MG63 (cell line): Measurements from ENCODE around the gene CCNK. TPM values are rescaled to one million over a fixed set of nuclear protein-coding genes. Genes with fewer than 3 reads are reported as not detected.

Source experiments
- DNase-seq: peaks from one replicate; pipeline ENCODE4 v3.0.0-alpha.2; 2020
- H3K27me3 ChIP-seq: fragments of 250-450 bp; sonication (Bioruptor Pico); 2 replicates; pipeline ENCODE4 v1.5.1; 2020; ENCODE audit warnings: mild to moderate bottlenecking, moderate library complexity
- H3K36me3 ChIP-seq: fragments of 250-450 bp; sonication (Bioruptor Pico); 2 replicates; pipeline ENCODE4 v1.5.1; 2020; ENCODE audit warnings: mild to moderate bottlenecking, moderate library complexity
- H3K4me3 ChIP-seq: fragments of 250-450 bp; sonication (Bioruptor Pico); 2 replicates; pipeline ENCODE4 v1.5.1; 2020; ENCODE audit warnings: mild to moderate bottlenecking, moderate library complexity
- H3K9me3 ChIP-seq: fragments of 250-450 bp; sonication (Bioruptor Pico); 2 replicates; pipeline ENCODE4 v1.5.1; 2020; ENCODE audit warnings: mild to moderate bottlenecking, moderate library complexity
- total RNA-seq: library from RNA; depleted of rRNA; stranded (reverse); fragments of >200 nt; shearing (Covaris generic); gene quantifications from 2 replicates; pipeline ENCODE4 v1.2.3, GENCODE V29; 2014; ENCODE audit warnings: low replicate concordance; rRNA removed

The CCNK gene
- total RNA-seq: 2.9 and 7.9 TPM in 2 replicates

- Histone ChIP-seq H3K27me3 (no peaks in the 10 kb centered on the region), H3K9me3 (no peaks in the 10 kb centered on the region), H3K4me3 (peak within 1 kb of the TSS; percentile 87), H3K36me3 (no peaks in the 10 kb centered on the region)
- peak; percentile 99 for DNase-seq
Measured at GRCh38 chr14:99480917-99481744, at the start of gene CCNK. CCNK (plus strand) TSS chr14:99481409; CDS start chr14:99492678, 11,269 bp downstream.

GRCh38 chr14:99431986-99432385 is 49.2 kb upstream of the CCNK start:
- no peak overlapping the region for H3K4me3 ChIP-seq
- no peaks in the 10 kb centered on the region for H3K9me3 ChIP-seq
- H3K36me3 ChIP-seq: no peaks in the 10 kb centered on the region; the same call in 1 of the 2 replicates
- H3K27me3 ChIP-seq: no peaks in the 10 kb centered on the region
- no peak for DNase-seq

DNA sequence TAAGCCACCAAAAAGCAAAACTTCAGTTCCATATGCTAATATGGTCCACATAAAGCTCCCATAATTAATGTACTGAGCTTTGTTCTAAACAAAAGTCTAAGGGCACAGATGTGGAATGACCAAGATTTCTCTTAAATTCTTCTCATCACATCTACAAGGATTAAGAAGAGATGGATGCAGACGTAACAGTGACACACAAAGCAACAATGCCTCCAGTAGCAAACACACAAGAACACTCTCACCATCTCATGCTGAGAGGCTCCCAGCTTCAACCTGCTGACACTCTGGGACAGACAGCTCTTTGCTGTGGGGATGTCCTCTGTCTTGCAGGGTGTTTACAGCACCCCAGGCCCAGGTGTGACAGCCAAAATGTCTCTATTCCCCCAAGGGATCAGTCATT is 48.7 kb upstream of the CCNK start:
- H3K36me3 ChIP-seq: no peaks in the 10 kb centered on the region; the same call in 1 of the 2 replicates
- DNase-seq: no peak
- no peaks in the 10 kb centered on the region for H3K27me3 ChIP-seq
- no peaks in the 10 kb centered on the region for H3K9me3 ChIP-seq
- no peak overlapping the region for H3K4me3 ChIP-seq

- Histone ChIP-seq H3K4me3 (no peak overlapping the region), H3K9me3 (no peaks in the 10 kb centered on the region), H3K36me3 (no peaks in the 10 kb centered on the region), H3K27me3 (no peaks in the 10 kb centered on the region)
- no peak for DNase-seq
Measured at GRCh38 chr14:99435327-99435726, 45.9 kb upstream of the CCNK start.

DNA sequence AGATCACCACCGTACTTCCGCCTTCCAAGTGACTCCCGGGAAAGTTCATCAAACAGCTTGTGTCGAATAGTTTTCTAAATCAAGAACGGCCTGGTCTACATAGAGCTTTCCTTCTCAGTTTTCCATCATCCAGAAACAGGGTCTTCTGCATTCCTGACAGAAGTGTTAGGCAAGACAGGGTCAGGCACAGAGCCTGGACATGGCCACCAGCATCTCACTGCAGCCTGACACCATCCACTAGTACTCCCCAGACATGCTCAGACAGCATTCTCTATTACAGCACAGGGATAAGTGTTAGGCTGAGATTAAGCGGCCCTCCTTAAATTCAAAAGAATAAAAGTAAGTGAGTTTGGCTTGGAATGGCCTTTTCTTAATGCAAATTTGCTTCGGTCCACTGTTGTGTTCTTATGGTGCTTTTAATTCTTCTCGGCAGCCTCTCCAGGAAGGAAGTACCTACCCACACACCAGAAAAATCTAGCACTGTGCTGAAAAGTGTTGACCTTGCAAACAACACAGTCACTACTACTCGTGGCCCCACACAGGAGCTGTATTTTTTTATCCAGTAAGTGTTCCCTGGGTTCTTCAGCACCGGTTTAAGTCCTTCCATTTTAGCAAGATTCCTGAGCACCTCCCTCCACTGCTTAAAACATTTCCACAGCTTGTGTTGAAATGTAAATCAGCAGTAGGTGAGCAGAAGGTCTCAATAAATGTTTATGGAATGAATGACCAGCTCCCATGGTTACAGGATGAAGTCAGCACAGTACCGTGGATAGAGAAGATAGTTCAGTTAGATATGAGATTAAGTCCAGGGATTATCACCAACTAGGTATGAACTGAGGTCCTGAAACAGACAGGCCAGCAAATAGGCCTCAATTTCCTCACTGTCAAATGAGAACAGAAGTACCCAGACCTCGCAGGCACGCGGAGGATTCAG is 44.7 kb upstream of the CCNK start:
- H3K36me3 ChIP-seq: no peaks in the 10 kb centered on the region
- no peaks in the 10 kb centered on the region for H3K9me3 ChIP-seq
- H3K27me3 ChIP-seq: no peaks in the 10 kb centered on the region
- DNase-seq: no peak
- H3K4me3 ChIP-seq: no peak overlapping the region

DNA sequence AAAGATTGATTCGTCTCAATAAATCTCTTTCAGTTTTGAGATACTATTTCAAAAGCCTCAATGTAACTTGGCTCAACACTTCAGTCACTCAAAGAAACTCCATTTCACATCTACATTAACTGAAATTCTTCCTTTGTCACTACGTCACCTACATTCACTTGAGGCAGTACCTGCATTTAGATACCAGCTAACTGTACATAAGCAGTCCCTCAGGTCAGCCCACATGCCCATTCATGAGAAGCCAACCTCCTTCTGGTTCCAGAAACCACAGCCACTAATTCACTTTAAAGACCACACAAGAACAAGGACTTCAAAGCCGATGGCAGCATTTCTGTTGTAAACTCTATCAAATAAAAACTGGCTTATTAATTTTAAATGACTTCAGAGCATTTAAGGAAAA is 43.5 kb upstream of the CCNK start:
- Histone ChIP-seq H3K9me3 (no peaks in the 10 kb centered on the region), H3K27me3 (no peaks in the 10 kb centered on the region), H3K4me3 (no peak overlapping the region), H3K36me3 (no peaks in the 10 kb centered on the region)
- no peak for DNase-seq

- H3K27me3 ChIP-seq: no peaks in the 10 kb centered on the region
- H3K4me3 ChIP-seq: no peak overlapping the region
- H3K36me3 ChIP-seq: no peaks in the 10 kb centered on the region
- no peaks in the 10 kb centered on the region for H3K9me3 ChIP-seq
- DNase-seq: no peak
Measured at GRCh38 chr14:99440278-99440677, 40.9 kb upstream of the CCNK start.

- Histone ChIP-seq H3K9me3 (no peaks in the 10 kb centered on the region), H3K27me3 (no peaks in the 10 kb centered on the region), H3K4me3 (no peak overlapping the region), H3K36me3 (no peaks in the 10 kb centered on the region)
- DNase-seq: no peak
Measured at GRCh38 chr14:99441157-99441870, 39.9 kb upstream of the CCNK start.

DNA sequence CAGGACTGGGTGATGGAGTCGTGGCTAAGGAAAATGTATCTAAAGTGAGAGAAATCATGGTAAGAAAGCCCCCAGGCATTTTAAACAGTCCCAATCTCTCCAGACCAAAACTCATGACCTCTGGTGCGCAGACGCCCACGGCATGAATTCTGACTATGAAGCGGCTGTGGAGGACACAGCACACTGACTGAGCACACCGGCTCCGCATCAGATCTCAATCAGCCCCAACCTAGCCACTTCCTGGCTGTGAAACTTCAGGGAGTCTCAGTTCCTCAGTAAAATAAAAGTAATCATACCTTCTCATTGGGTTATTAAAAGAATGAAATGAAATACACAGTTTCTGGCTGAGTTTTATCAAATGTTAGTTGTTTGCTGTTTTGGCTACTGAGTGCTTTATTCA is 39.3 kb upstream of the CCNK start:
- DNase-seq: no peak

DNA sequence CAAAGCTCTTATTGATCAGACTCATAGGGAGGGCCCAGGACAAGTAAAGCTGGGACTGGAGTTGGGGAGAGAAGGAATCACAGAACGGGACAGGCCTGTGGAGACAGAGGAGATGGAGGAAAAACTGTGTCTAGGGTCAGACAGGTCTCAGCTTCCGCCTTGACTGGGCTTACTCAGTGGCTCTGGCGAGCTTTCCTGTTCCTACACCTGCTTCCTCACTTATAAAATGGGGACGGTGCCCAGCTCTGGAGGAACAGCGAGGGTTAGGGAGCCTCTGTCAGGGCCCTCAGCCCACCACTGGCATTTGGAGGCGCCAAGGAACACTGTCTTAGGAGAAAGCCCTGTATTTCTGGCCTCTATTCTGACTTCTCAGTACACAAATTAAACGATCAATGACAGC is 35.3 kb upstream of the CCNK start:
- DNase-seq: no peak
- H3K4me3 ChIP-seq: no peak overlapping the region

More for the DNA sequence above, 39.3 kb upstream of the CCNK start:
- Histone ChIP-seq H3K27me3 (no peaks in the 10 kb centered on the region), H3K36me3 (no peaks in the 10 kb centered on the region), H3K4me3 (no peak overlapping the region), H3K9me3 (no peaks in the 10 kb centered on the region)

GRCh38 chr14:99447739-99448138 is 33.5 kb upstream of the CCNK start:
- Histone ChIP-seq H3K4me3 (no peak overlapping the region), H3K36me3 (no peaks in the 10 kb centered on the region; the same call in 1 of the 2 replicates), H3K9me3 (no peaks in the 10 kb centered on the region), H3K27me3 (no peaks in the 10 kb centered on the region)
- DNase-seq: no peak

More for the DNA sequence above, 35.3 kb upstream of the CCNK start:
- no peaks in the 10 kb centered on the region for H3K9me3 ChIP-seq
- H3K27me3 ChIP-seq: no peaks in the 10 kb centered on the region
- no peaks in the 10 kb centered on the region; the same call in 1 of the 2 replicates for H3K36me3 ChIP-seq

DNA sequence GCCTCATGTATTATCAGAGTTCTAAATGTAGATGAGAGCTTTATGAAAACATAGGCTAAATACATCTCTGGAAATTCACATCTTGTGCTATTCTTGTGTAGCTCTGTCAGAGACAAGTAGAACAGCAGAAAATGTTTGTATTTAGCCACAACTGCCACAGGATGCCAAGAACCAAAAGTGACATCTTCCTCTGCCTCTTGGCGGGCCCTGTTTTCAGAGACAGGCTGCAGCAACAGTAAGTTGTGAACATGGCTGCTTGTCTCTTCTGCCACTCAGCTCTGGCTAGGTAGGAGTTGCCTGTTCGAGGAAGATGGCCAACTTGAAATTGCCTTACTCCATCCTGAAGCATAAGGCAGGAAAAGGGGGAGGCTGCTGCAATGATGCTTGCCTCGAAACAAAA is 30.9 kb upstream of the CCNK start:
- Histone ChIP-seq H3K27me3 (no peaks in the 10 kb centered on the region), H3K9me3 (no peaks in the 10 kb centered on the region), H3K36me3 (no peaks in the 10 kb centered on the region; the same call in 1 of the 2 replicates), H3K4me3 (no peak overlapping the region)
- DNase-seq: no peak

GRCh38 chr14:99451234-99451633 is 30.0 kb upstream of the CCNK start:
- H3K9me3 ChIP-seq: no peaks in the 10 kb centered on the region
- H3K4me3 ChIP-seq: no peak overlapping the region
- no peak for DNase-seq
- H3K36me3 ChIP-seq: peaks cover under 1% of the 10 kb centered on the region
- H3K27me3 ChIP-seq: no peaks in the 10 kb centered on the region

GRCh38 chr14:99452968-99453367 is 28.2 kb upstream of the CCNK start:
- DNase-seq: no peak
- no peaks in the 10 kb centered on the region for H3K27me3 ChIP-seq
- H3K36me3 ChIP-seq: peaks cover 5% of the 10 kb centered on the region
- H3K9me3 ChIP-seq: no peaks in the 10 kb centered on the region
- H3K4me3 ChIP-seq: no peak overlapping the region

GRCh38 chr14:99454246-99454645 is 27.0 kb upstream of the CCNK start:
- Histone ChIP-seq H3K36me3 (peaks cover 5% of the 10 kb centered on the region), H3K27me3 (no peaks in the 10 kb centered on the region), H3K4me3 (no peak overlapping the region), H3K9me3 (no peaks in the 10 kb centered on the region)
- no peak for DNase-seq

DNA sequence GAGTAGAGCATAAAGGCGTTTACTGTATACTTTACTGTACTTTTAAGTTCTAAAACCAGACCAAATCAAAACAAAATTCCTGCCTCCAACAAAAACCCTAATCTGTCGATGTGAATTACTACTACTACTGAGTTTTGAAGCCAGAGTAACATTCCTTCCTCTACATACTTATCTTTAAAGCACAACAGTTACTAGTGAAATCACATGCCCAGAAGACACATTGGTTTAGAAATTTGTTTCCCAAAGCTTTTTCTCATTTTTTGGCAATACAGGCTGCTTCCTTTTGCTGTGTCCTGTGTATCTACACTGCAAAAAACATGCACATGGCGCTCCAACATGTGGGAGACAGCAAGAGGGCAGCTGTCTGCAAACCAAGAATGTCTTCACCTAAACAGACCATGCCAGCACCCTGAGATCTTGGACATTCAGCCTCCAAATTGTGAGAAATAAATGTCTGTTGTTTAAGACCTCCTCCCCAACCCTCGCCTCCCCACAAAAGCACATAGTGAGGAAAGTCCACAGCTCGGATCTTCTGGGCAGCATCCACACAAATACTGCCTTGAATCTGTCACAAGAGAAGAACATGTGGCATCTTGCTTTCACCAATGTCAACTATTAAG is 21.6 kb upstream of the CCNK start:
- DNase-seq: no peak
- H3K36me3 ChIP-seq: peaks cover 7% of the 10 kb centered on the region

More for the DNA sequence above, 21.6 kb upstream of the CCNK start:
- no peak overlapping the region for H3K4me3 ChIP-seq
- H3K9me3 ChIP-seq: no peaks in the 10 kb centered on the region
- H3K27me3 ChIP-seq: no peaks in the 10 kb centered on the region
